GM12878 (cell line): ENCODE measurements around the gene LTBP2. TPM values are rescaled to one million over a fixed set of nuclear protein-coding genes. Genes with fewer than 3 reads are reported as not detected.

Experiments used
- ATAC-seq: fragments of 200-7000 bp; cut with Tn5 transposase; 3 replicates; pipeline ENCODE4 v1.9.1; 2020; ENCODE audit warnings: mild to moderate bottlenecking, moderate library complexity
- BruUV-seq: library from RNA; stranded (reverse); fragments of 400-500 nt; replicated peaks from 2 replicates; lab custom pipeline; 2021; lab: Mats Ljungman, UMichigan
- CTCF ChIA-PET: fragments of 300-600 bp; sonication (Branson Sonifier 250); formaldehyde crosslinking; extraction: SDS; loops from one replicate; lab custom pipeline; 2021; ENCODE audit warnings: inconsistent platforms; lab: Yijun Ruan, JAX
- POLR2A ChIA-PET: fragments of 350-600 bp; formaldehyde crosslinking; extraction: SDS; loops from one replicate; lab custom pipeline; 2021; ENCODE audit warnings: inconsistent platforms; lab: Charles Lee
- RAD21 ChIA-PET: fragments of 300-600 bp; sonication (Branson Sonifier 250); formaldehyde crosslinking; loops from one replicate; lab custom pipeline; 2023; ENCODE audit warnings: antibody characterized with exemption; ENCODE audit not compliant: unreplicated experiment; lab: Charles Lee
- SMC1A ChIA-PET: fragments of 300-600 bp; sonication (Branson Sonifier 250); formaldehyde crosslinking; loops from one replicate; lab custom pipeline; 2023; ENCODE audit not compliant: unreplicated experiment, uncharacterized antibody; lab: Charles Lee
- DNase-seq: peaks from one replicate; pipeline ENCODE4 v3.0.0-alpha.2; 2011; ENCODE audit warnings: low read depth, low spot score
- FAIRE-seq: peaks from 3 replicates; lab custom pipeline; 2011; peaks lifted over from hg19 to GRCh38; lab: Jason Lieb, UNC
- H2AFZ ChIP-seq: 2 replicates; pipeline ENCODE4 v1.6.0; 2011; ENCODE audit warnings: low read depth, low read length, control low read depth; ENCODE audit not compliant: control insufficient read depth
- H3K27ac ChIP-seq: 2 replicates; pipeline ENCODE4 v1.5.1; 2011; ENCODE audit warnings: control low read depth; ENCODE audit not compliant: control insufficient read depth, insufficient read depth
- H3K27me3 ChIP-seq, 2 experiments: replicated peaks in 1 of 2; 2 replicates each; pipeline versions ENCODE4 v1.6.0 to v1.6.1; 2011; ENCODE audit warnings: low read length in 1 of 2; ENCODE audit not compliant: control insufficient read depth in 2 of 2, insufficient read depth in 2 of 2
- H3K36me3 ChIP-seq, 2 experiments: 2 replicates each; pipeline ENCODE4 v1.5.1; 2011; ENCODE audit warnings: low read length in 1 of 2; ENCODE audit not compliant: control insufficient read depth in 2 of 2, insufficient read depth in 2 of 2
- H3K4me1 ChIP-seq: 2 replicates; pipeline ENCODE4 v1.6.1; 2011; ENCODE audit warnings: mild to moderate bottlenecking, low read length, moderate library complexity, mixed read lengths; ENCODE audit not compliant: control insufficient read depth, insufficient read depth
- H3K4me2 ChIP-seq: 2 replicates; pipeline ENCODE4 v1.6.0; 2011; ENCODE audit warnings: control low read depth; ENCODE audit not compliant: control insufficient read depth, insufficient read depth
- H3K4me3 ChIP-seq: fragments of 200-600 bp; sonication (generic); 2 replicates; pipeline ENCODE4 v1.5.1; 2016
- H3K79me2 ChIP-seq: 2 replicates; pipeline ENCODE4 v1.6.0; 2011; ENCODE audit warnings: low read length; ENCODE audit not compliant: control insufficient read depth, insufficient read depth
- H3K9ac ChIP-seq: 2 replicates; pipeline ENCODE4 v1.8.0; 2011; ENCODE audit warnings: low read length, control low read depth, mixed read lengths; ENCODE audit not compliant: control insufficient read depth, insufficient read depth
- H3K9me3 ChIP-seq: replicated peaks from 3 replicates; pipeline ENCODE4 v1.5.1; 2011; ENCODE audit warnings: mild to moderate bottlenecking, low read length; ENCODE audit not compliant: control insufficient read depth, insufficient read depth
- H4K20me1 ChIP-seq: 2 replicates; pipeline ENCODE4 v1.6.0; 2011; ENCODE audit not compliant: control insufficient read depth, insufficient read depth
- ASH2L ChIP-seq: fragments of 300-600, 200-600 bp; sonication (generic); IDR thresholded peaks from 2 replicates; pipeline ENCODE4 v1.6.1; 2017; ENCODE audit warnings: low read depth, mild to moderate bottlenecking, borderline replicate concordance
- BCL11A ChIP-seq: IDR thresholded peaks from 2 replicates; pipeline ENCODE4 v1.6.1; 2011; ENCODE audit warnings: low read depth, low read length
- CBX3 ChIP-seq: fragments of 200-600 bp; sonication (generic); IDR thresholded peaks from 2 replicates; pipeline ENCODE4 v1.6.1; 2016; ENCODE audit warnings: low read depth, borderline replicate concordance
- FOS ChIP-seq: IDR thresholded peaks from 3 replicates; pipeline ENCODE4 v1.6.1; 2011; ENCODE audit warnings: borderline replicate concordance; ENCODE audit not compliant: insufficient read length; ENCODE audit errors: extremely low read depth
- IKZF1 ChIP-seq: fragments of 450-650 bp; conservative IDR thresholded peaks from 2 replicates; pipeline ENCODE4 v1.6.1; 2017; ENCODE audit warnings: antibody characterized with exemption, mild to moderate bottlenecking
- KLF5 ChIP-seq: fragments of 450-650 bp; IDR thresholded peaks from 2 replicates; pipeline ENCODE4 v1.6.1; 2014; ENCODE audit warnings: mild to moderate bottlenecking; ENCODE audit not compliant: partially characterized antibody
- MEF2B ChIP-seq: fragments of 450-650 bp; IDR thresholded peaks from 2 replicates; pipeline ENCODE4 v1.6.1; 2018; ENCODE audit warnings: mild to moderate bottlenecking, moderate library complexity; ENCODE audit not compliant: partially characterized antibody, poor library complexity, severe bottlenecking
- NFYA ChIP-seq: IDR thresholded peaks from 2 replicates; pipeline ENCODE4 v1.6.1; 2011; ENCODE audit warnings: low read depth, mild to moderate bottlenecking, low read length, improper control_type of control experiment, borderline replicate concordance
- NRF1 ChIP-seq: conservative IDR thresholded peaks from 2 replicates; pipeline ENCODE4 v1.6.1; 2011; ENCODE audit warnings: mild to moderate bottlenecking, low read depth, low read length, improper control_type of control experiment
- STAT3 ChIP-seq: IDR thresholded peaks from 2 replicates; pipeline ENCODE4 v1.6.1; 2011; ENCODE audit warnings: low read depth, low read length, improper control_type of control experiment
- TAF1 ChIP-seq: IDR thresholded peaks from 2 replicates; pipeline ENCODE4 v1.6.1; 2011; ENCODE audit warnings: mild to moderate bottlenecking, low read depth, low read length, borderline replicate concordance
- USF1 ChIP-seq: IDR thresholded peaks from 2 replicates; pipeline ENCODE4 v1.6.1; 2011; ENCODE audit warnings: borderline replicate concordance, low read depth, mild to moderate bottlenecking, moderate library complexity, mixed read lengths, low read length; ENCODE audit not compliant: insufficient read depth; ENCODE audit errors: extremely low read length
- ZNF207 ChIP-seq: fragments of 450-650 bp; IDR thresholded peaks from 2 replicates; pipeline ENCODE4 v1.6.1; 2014; ENCODE audit warnings: antibody characterized with exemption, mild to moderate bottlenecking, borderline replicate concordance
- ZNF217 ChIP-seq: fragments of 450-650 bp; IDR thresholded peaks from 2 replicates; pipeline ENCODE4 v1.6.1; 2017; ENCODE audit warnings: antibody characterized with exemption, mild to moderate bottlenecking
- WGBS: methylation state at CpG from one replicate; pipeline ENCODE4 v1.1.6; 2016; ENCODE audit warnings: low lambda C conversion rate; ENCODE audit not compliant: insufficient replicate concordance, insufficient coverage; ENCODE audit errors: missing lambda C conversion rate; 5-methylcytosine and 5-hydroxymethylcytosine counted together
- in situ Hi-C: fragments of 300-500 bp; cut with MboI; formaldehyde crosslinking; loops from 9 replicates; pipeline ENCODE4 v1.14.3; 2018; ENCODE audit warnings: mixed read lengths
- intact Hi-C: fragments of 100-400 bp; cut with micrococcal nuclease; formaldehyde crosslinking; loops from one replicate; pipeline ENCODE4 v1.14.2; 2022; ENCODE audit not compliant: unreplicated experiment
- polyA plus RNA-seq, 11 experiments: library from polyadenylated mRNA; depleted of rRNA in 4 of 11; unstranded in 6 of 11; stranded (reverse) in 5 of 11; fragments of >200 nt; fragmentation: Nextera tagmentation in 4 of 11; fragmentation: Illumina TruSeq in 1 of 11; extraction: Ambion mirVana in 4 of 11; extraction: Trizol in 1 of 11; gene quantifications; 1 replicate in 1 of 11; 2 replicates in 10 of 11; pipeline versions ENCODE4 v1.2.1 to v1.2.3, GENCODE V29; 2011 to 2016; ENCODE audit warnings: inconsistent platforms in 2 of 11, missing spikeins in 2 of 11, low read depth in 1 of 11
- total RNA-seq, 4 experiments: library from RNA; depleted of rRNA in 3 of 4; stranded (reverse); fragments of >200 nt in 3 of 4; fragmentation: Illumina TruSeq in 1 of 4; extraction: Trizol in 1 of 4; gene quantifications; 2 replicates each; pipeline versions ENCODE4 v1.2.1 to v1.2.3, GENCODE V29; 2013 to 2021
- TF ChIP-seq, protein P1 (sequence below): IDR thresholded peaks from 2 replicates; pipeline ENCODE4 v1.6.1; 2012; ENCODE audit warnings: mild to moderate bottlenecking, low read depth, low read length
- TF ChIP-seq, protein P2 (sequence below), 3 experiments: IDR thresholded peaks in 2 of 3; conservative IDR thresholded peaks in 1 of 3; 2 replicates each; pipeline ENCODE4 v1.5.1; 2011; ENCODE audit warnings: low read depth in 3 of 3, low read length in 3 of 3, mild to moderate bottlenecking in 3 of 3, control low read depth in 2 of 3, moderate library complexity in 2 of 3, inconsistent platforms in 1 of 3, mixed read lengths in 1 of 3; ENCODE audit not compliant: control insufficient read depth in 2 of 3, insufficient read depth in 1 of 3; ENCODE audit errors: extremely low read depth in 1 of 3

The LTBP2 gene
- total and polyA plus RNA-seq, 10 of the 15 experiments (the other 5 are each of a cell fraction or from before 2014, with no cell fraction given) = 0.03 to 0.23 (median 0.06) TPM; not detected in 1

GRCh38 chr14:74635847-74636246 is 23.8 kb upstream of the LTBP2 start (continued):
- no peak for TF ChIP-seq USF1
- no peak for TF ChIP-seq NFYA

DNA sequence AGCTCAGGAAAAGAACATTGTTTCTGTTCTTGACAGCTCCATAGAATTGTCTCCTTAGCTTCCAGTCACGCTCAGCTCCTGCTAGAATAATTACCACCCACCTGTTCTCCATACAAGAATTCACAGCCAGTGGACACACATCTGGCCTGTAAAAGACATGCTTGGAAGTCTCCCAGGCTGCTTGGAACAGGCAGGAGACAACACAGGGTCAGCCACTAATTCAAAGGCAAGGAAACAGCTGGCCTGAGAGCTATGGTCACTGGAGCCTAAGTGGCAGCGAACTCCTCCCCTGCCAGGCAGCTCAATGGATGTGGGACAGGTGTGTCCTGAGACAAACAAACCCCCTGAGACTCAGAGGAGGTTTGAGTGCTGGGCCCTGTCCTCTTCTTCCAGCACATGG is 22.9 kb upstream of the LTBP2 start:
- POLR2A ChIA-PET = no interaction called here
- no peaks in the 10 kb centered on the region for H3K9me3 ChIP-seq
- no peak for ATAC-seq
- H3K27me3 ChIP-seq = peaks cover 0 to 1% of the 10 kb centered on the region in 2 experiments; a peak in 2 of 4 replicates
- intact Hi-C loops (no loop called here), in situ Hi-C loops (no loop called here)
- no peak overlapping the region for H2AFZ ChIP-seq
- no peaks in the 10 kb centered on the region for H3K79me2 ChIP-seq
- SMC1A ChIA-PET = no interaction called here
- no peak overlapping the region for H3K4me3 ChIP-seq
- RAD21 ChIA-PET = interaction anchor here (0.7 to 1.4 kb wide), 2 partner anchors 10 to 26 kb away, joined by 3 read pairs; no protein-coding TSS in a partner anchor
- CTCF ChIA-PET = interaction anchor here (2.4 kb wide), 1 partner anchor 26 kb away, joined by 9 read pairs; no protein-coding TSS in a partner anchor
- no peaks in the 10 kb centered on the region for H4K20me1 ChIP-seq
- FAIRE-seq = no peak
- no peak overlapping the region for H3K9ac ChIP-seq
- WGBS = 19% methylated on average over 2 of the region's 2 CpGs
- no peak overlapping the region for H3K27ac ChIP-seq
- no peaks in the 10 kb centered on the region for H3K4me1 ChIP-seq
- TF ChIP-seq STAT3 = no peak
- no peak for TF ChIP-seq FOS
- TF ChIP-seq CBX3 = no peak
- no peak for TF ChIP-seq IKZF1
- TF ChIP-seq ZNF207 = no peak
- no peak for TF ChIP-seq ASH2L
- TF ChIP-seq TAF1 = no peak
- TF ChIP-seq, protein P1, sequence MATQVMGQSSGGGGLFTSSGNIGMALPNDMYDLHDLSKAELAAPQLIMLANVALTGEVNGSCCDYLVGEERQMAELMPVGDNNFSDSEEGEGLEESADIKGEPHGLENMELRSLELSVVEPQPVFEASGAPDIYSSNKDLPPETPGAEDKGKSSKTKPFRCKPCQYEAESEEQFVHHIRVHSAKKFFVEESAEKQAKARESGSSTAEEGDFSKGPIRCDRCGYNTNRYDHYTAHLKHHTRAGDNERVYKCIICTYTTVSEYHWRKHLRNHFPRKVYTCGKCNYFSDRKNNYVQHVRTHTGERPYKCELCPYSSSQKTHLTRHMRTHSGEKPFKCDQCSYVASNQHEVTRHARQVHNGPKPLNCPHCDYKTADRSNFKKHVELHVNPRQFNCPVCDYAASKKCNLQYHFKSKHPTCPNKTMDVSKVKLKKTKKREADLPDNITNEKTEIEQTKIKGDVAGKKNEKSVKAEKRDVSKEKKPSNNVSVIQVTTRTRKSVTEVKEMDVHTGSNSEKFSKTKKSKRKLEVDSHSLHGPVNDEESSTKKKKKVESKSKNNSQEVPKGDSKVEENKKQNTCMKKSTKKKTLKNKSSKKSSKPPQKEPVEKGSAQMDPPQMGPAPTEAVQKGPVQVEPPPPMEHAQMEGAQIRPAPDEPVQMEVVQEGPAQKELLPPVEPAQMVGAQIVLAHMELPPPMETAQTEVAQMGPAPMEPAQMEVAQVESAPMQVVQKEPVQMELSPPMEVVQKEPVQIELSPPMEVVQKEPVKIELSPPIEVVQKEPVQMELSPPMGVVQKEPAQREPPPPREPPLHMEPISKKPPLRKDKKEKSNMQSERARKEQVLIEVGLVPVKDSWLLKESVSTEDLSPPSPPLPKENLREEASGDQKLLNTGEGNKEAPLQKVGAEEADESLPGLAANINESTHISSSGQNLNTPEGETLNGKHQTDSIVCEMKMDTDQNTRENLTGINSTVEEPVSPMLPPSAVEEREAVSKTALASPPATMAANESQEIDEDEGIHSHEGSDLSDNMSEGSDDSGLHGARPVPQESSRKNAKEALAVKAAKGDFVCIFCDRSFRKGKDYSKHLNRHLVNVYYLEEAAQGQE = no peak
- no peak for TF ChIP-seq ZNF217
- TF ChIP-seq MEF2B = no peak
- no peak for TF ChIP-seq NRF1
- no peak for TF ChIP-seq BCL11A
- TF ChIP-seq, protein P2, sequence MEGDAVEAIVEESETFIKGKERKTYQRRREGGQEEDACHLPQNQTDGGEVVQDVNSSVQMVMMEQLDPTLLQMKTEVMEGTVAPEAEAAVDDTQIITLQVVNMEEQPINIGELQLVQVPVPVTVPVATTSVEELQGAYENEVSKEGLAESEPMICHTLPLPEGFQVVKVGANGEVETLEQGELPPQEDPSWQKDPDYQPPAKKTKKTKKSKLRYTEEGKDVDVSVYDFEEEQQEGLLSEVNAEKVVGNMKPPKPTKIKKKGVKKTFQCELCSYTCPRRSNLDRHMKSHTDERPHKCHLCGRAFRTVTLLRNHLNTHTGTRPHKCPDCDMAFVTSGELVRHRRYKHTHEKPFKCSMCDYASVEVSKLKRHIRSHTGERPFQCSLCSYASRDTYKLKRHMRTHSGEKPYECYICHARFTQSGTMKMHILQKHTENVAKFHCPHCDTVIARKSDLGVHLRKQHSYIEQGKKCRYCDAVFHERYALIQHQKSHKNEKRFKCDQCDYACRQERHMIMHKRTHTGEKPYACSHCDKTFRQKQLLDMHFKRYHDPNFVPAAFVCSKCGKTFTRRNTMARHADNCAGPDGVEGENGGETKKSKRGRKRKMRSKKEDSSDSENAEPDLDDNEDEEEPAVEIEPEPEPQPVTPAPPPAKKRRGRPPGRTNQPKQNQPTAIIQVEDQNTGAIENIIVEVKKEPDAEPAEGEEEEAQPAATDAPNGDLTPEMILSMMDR (IDR thresholded peaks at IDR 0.05 in 2 of 3, conservative IDR thresholded peaks at IDR 0.05 in 1 of 3; ENCODE audit: control insufficient read depth in 2 of 3, extremely low read depth in 1 of 3, insufficient read depth in 1 of 3, low read depth in 3 of 3, low read length in 3 of 3) = no peak
- no peak for TF ChIP-seq KLF5
- no peaks in the 10 kb centered on the region for H3K36me3 ChIP-seq
- no TSS peak for BruUV-seq
- DNase-seq = no peak
- H3K4me2 ChIP-seq = no peak overlapping the region
